ENCODE measurements around the gene CAPN14.

CAPN14 gene

GRCh38 chr2:31170071-31170698 is 47.1 kb downstream of the CAPN14 start:
- no peaks in the 10 kb centered on the region for H3K36me3 ChIP-seq (ENCODE audit: control insufficient read depth in 2 of 2, insufficient read depth in 2 of 2, low read length in 2 of 2)
- H3K27ac ChIP-seq (ENCODE audit: low read length): no peak overlapping the region
- H3K27me3 ChIP-seq (ENCODE audit: control insufficient read depth in 1 of 2, insufficient read depth in 2 of 2, low read length in 2 of 2): peaks cover 0 to 7% of the 10 kb centered on the region in 2 donors
- H3K4me1 ChIP-seq (ENCODE audit: control insufficient read depth, insufficient read depth, low read length): no peaks in the 10 kb centered on the region
- H3K9ac ChIP-seq (ENCODE audit: low read length in 2 of 2): no peak overlapping the region
- no peak overlapping the region for H3K4me3 ChIP-seq (ENCODE audit: low read length in 2 of 2)
- H3K9me3 ChIP-seq (ENCODE audit: control insufficient read depth in 2 of 2, low read length in 2 of 2): no peaks in the 10 kb centered on the region

DNA sequence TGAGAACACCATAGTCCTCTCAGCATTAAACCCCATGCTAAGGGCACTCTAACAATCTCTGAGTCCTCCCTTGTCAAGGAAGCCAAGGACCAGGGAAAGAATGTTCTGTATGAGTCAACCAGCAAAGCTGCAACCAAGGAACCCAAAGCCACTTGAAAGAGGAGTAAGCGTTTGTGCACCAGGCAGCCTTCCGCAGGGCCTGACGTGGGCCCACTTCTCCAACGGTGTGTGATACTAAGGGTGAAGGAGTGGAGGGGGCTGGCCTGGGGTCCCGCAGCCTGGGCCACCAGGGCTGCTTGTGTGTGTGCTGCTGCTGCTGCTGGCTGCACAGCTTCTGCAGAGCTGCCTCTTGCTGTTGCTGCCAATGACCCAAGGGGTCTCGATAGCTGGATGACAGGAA is 49.0 kb downstream of the CAPN14 start:
- Histone ChIP-seq H3K36me3 (ENCODE audit: control insufficient read depth in 2 of 2, insufficient read depth in 2 of 2, low read length in 2 of 2) (no peaks in the 10 kb centered on the region), H3K9ac (ENCODE audit: low read length in 2 of 2) (no peak overlapping the region), H3K27me3 (ENCODE audit: control insufficient read depth in 1 of 2, insufficient read depth in 2 of 2, low read length in 2 of 2) (peaks cover 0 to 7% of the 10 kb centered on the region in 2 donors), H3K4me3 (ENCODE audit: low read length in 2 of 2) (no peak overlapping the region), H3K4me1 (ENCODE audit: control insufficient read depth, insufficient read depth, low read length) (no peaks in the 10 kb centered on the region), H3K9me3 (ENCODE audit: control insufficient read depth in 2 of 2, low read length in 2 of 2) (no peaks in the 10 kb centered on the region), H3K27ac (ENCODE audit: low read length) (no peak overlapping the region)

DNA sequence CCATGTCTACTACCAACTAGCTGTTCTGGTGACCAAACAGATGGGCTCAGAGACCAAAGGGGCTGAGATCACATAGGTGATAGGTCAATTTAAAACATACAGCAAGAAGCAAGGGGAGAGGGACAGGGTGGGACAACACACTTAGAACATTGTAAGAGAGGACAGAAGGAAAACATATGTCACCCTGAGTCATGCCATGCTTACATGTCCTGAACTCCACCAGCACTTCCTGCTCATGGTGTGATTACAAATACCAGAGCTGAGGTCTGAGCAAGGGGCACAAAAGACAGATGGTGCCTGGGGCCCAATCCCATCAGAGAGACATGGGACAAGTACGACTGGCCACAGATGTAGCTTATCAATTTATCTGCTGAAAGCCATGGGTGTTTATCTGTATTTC is 50.4 kb downstream of the CAPN14 start:
- no peaks in the 10 kb centered on the region for H3K9me3 ChIP-seq (ENCODE audit: control insufficient read depth in 2 of 2, low read length in 2 of 2)
- no peaks in the 10 kb centered on the region for H3K4me1 ChIP-seq (ENCODE audit: control insufficient read depth, insufficient read depth, low read length)
- H3K4me3 ChIP-seq (ENCODE audit: low read length in 2 of 2): no peak overlapping the region
- no peak overlapping the region for H3K9ac ChIP-seq (ENCODE audit: low read length in 2 of 2)
- H3K27me3 ChIP-seq (ENCODE audit: control insufficient read depth in 1 of 2, insufficient read depth in 2 of 2, low read length in 2 of 2): peaks cover 0 to 7% of the 10 kb centered on the region in 2 donors
- no peak overlapping the region for H3K27ac ChIP-seq (ENCODE audit: low read length)
- H3K36me3 ChIP-seq (ENCODE audit: control insufficient read depth in 2 of 2, insufficient read depth in 2 of 2, low read length in 2 of 2): no peaks in the 10 kb centered on the region

- no peaks in the 10 kb centered on the region for H3K36me3 ChIP-seq (ENCODE audit: control insufficient read depth in 2 of 2, insufficient read depth in 2 of 2, low read length in 2 of 2)
- no peak overlapping the region for H3K4me3 ChIP-seq (ENCODE audit: low read length in 2 of 2)
- no peak overlapping the region for H3K9ac ChIP-seq (ENCODE audit: low read length in 2 of 2)
- H3K9me3 ChIP-seq (ENCODE audit: control insufficient read depth in 2 of 2, low read length in 2 of 2): peaks cover 0 to 2% of the 10 kb centered on the region in 2 donors
- peaks cover 0 to 12% of the 10 kb centered on the region in 2 donors for H3K27me3 ChIP-seq (ENCODE audit: control insufficient read depth in 1 of 2, insufficient read depth in 2 of 2, low read length in 2 of 2)
- no peaks in the 10 kb centered on the region for H3K4me1 ChIP-seq (ENCODE audit: control insufficient read depth, insufficient read depth, low read length)
- H3K27ac ChIP-seq (ENCODE audit: low read length): no peak overlapping the region
These were observed 54.2 kb downstream of the CAPN14 start for GRCh38 chr2:31163011-31163539.

- no peaks in the 10 kb centered on the region for H3K36me3 ChIP-seq (ENCODE audit: control insufficient read depth in 2 of 2, insufficient read depth in 2 of 2, low read length in 2 of 2)
- no peak overlapping the region for H3K27ac ChIP-seq (ENCODE audit: low read length)
- peaks cover 0 to 2% of the 10 kb centered on the region in 2 donors for H3K9me3 ChIP-seq (ENCODE audit: control insufficient read depth in 2 of 2, low read length in 2 of 2)
- no peak overlapping the region for H3K9ac ChIP-seq (ENCODE audit: low read length in 2 of 2)
- H3K4me3 ChIP-seq (ENCODE audit: low read length in 2 of 2): no peak overlapping the region
- H3K27me3 ChIP-seq (ENCODE audit: control insufficient read depth in 1 of 2, insufficient read depth in 2 of 2, low read length in 2 of 2): peaks cover 0 to 10% of the 10 kb centered on the region in 2 donors
- no peaks in the 10 kb centered on the region for H3K4me1 ChIP-seq (ENCODE audit: control insufficient read depth, insufficient read depth, low read length)
These were observed 55.7 kb downstream of the CAPN14 start for GRCh38 chr2:31161637-31162036.

- H3K27ac ChIP-seq (ENCODE audit: low read length): no peak overlapping the region
- peaks cover 0 to 6% of the 10 kb centered on the region in 2 donors for H3K27me3 ChIP-seq (ENCODE audit: control insufficient read depth in 1 of 2, insufficient read depth in 2 of 2, low read length in 2 of 2)
- H3K9me3 ChIP-seq (ENCODE audit: control insufficient read depth in 2 of 2, low read length in 2 of 2): no peaks in the 10 kb centered on the region
These were observed 65.8 kb downstream of the CAPN14 start for GRCh38 chr2:31151501-31151900.

GRCh38 chr2:31150120-31150670 is 67.1 kb downstream of the CAPN14 start:
- Histone ChIP-seq H3K4me3 (ENCODE audit: low read length in 2 of 2) (no peak overlapping the region), H3K9me3 (ENCODE audit: control insufficient read depth in 2 of 2, low read length in 2 of 2) (no peaks in the 10 kb centered on the region), H3K4me1 (ENCODE audit: control insufficient read depth, insufficient read depth, low read length) (no peaks in the 10 kb centered on the region), H3K27ac (ENCODE audit: low read length) (no peak overlapping the region), H3K27me3 (ENCODE audit: control insufficient read depth in 1 of 2, insufficient read depth in 2 of 2, low read length in 2 of 2) (peaks cover 0 to 6% of the 10 kb centered on the region in 2 donors), H3K36me3 (ENCODE audit: control insufficient read depth in 2 of 2, insufficient read depth in 2 of 2, low read length in 2 of 2) (no peaks in the 10 kb centered on the region), H3K9ac (ENCODE audit: low read length in 2 of 2) (no peak overlapping the region)

More at GRCh38 chr2:31151501-31151900, 65.8 kb downstream of the CAPN14 start:
- Histone ChIP-seq H3K36me3 (ENCODE audit: control insufficient read depth in 2 of 2, insufficient read depth in 2 of 2, low read length in 2 of 2) (no peaks in the 10 kb centered on the region), H3K4me1 (ENCODE audit: control insufficient read depth, insufficient read depth, low read length) (no peaks in the 10 kb centered on the region), H3K9ac (ENCODE audit: low read length in 2 of 2) (no peak overlapping the region), H3K4me3 (ENCODE audit: low read length in 2 of 2) (no peak overlapping the region)

DNA sequence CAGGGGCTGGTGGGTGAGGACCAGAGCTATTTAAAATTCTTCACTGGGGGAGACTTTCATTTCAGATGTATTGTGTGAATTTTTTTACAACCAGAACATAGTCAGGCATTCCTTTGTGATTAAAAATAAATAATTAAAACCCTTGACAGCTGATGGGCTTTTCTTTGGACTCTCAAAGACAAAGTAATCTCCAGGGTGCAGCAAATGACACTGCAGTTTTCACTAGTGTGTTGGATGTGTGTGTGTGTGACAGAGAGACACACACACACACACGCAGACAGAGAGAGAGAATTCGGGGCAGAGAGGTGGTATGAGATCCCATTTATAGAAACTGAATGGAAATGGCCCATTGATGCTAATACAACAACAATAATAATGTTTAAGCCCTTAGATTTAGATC is 68.8 kb downstream of the CAPN14 start:
- H3K4me1 ChIP-seq (ENCODE audit: control insufficient read depth, insufficient read depth, low read length): no peaks in the 10 kb centered on the region
- H3K36me3 ChIP-seq (ENCODE audit: control insufficient read depth in 2 of 2, insufficient read depth in 2 of 2, low read length in 2 of 2): no peaks in the 10 kb centered on the region
- H3K27me3 ChIP-seq (ENCODE audit: control insufficient read depth in 1 of 2, insufficient read depth in 2 of 2, low read length in 2 of 2): peaks cover 4 to 8% of the 10 kb centered on the region in 2 donors
- H3K9me3 ChIP-seq (ENCODE audit: control insufficient read depth in 2 of 2, low read length in 2 of 2): no peaks in the 10 kb centered on the region
- no peak overlapping the region for H3K27ac ChIP-seq (ENCODE audit: low read length)
- H3K9ac ChIP-seq (ENCODE audit: low read length in 2 of 2): no peak overlapping the region
- H3K4me3 ChIP-seq (ENCODE audit: low read length in 2 of 2): no peak overlapping the region

GRCh38 chr2:31147645-31148044 is 69.7 kb downstream of the CAPN14 start:
- Histone ChIP-seq H3K4me3 (ENCODE audit: low read length in 2 of 2) (no peak overlapping the region), H3K4me1 (ENCODE audit: control insufficient read depth, insufficient read depth, low read length) (no peaks in the 10 kb centered on the region), H3K27ac (ENCODE audit: low read length) (no peak overlapping the region), H3K27me3 (ENCODE audit: control insufficient read depth in 1 of 2, insufficient read depth in 2 of 2, low read length in 2 of 2) (peaks cover 4 to 8% of the 10 kb centered on the region in 2 donors), H3K9ac (ENCODE audit: low read length in 2 of 2) (no peak overlapping the region), H3K36me3 (ENCODE audit: control insufficient read depth in 2 of 2, insufficient read depth in 2 of 2, low read length in 2 of 2) (no peaks in the 10 kb centered on the region), H3K9me3 (ENCODE audit: control insufficient read depth in 2 of 2, low read length in 2 of 2) (no peaks in the 10 kb centered on the region)

DNA sequence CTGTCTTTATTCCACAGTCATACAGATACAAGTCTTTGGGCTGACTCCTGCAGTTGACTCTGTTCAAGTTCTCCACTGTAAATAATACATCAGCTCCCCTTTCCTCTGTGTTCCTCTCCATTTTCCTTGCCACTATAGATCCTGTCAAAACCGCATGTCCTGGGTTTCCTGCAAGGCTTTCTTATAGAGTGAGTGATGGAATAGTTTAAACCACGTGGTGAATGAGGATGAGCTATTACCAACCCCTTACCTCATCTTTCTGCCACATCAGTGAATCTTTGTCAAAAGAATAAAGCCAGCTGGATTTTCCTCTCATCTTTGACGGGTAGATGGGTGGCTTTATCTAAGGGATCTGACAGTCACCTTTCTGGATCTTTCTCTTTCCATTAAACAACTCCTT is 75.2 kb downstream of the CAPN14 start:
- no peak overlapping the region for H3K9ac ChIP-seq (ENCODE audit: low read length in 2 of 2)
- H3K4me1 ChIP-seq (ENCODE audit: control insufficient read depth, insufficient read depth, low read length): peaks cover 16% of the 10 kb centered on the region
- H3K4me3 ChIP-seq (ENCODE audit: low read length in 2 of 2): no peak overlapping the region
- H3K27ac ChIP-seq (ENCODE audit: low read length): no peak overlapping the region
- H3K9me3 ChIP-seq (ENCODE audit: control insufficient read depth in 2 of 2, low read length in 2 of 2): no peaks in the 10 kb centered on the region
- H3K27me3 ChIP-seq (ENCODE audit: control insufficient read depth in 1 of 2, insufficient read depth in 2 of 2, low read length in 2 of 2): peaks cover 4 to 14% of the 10 kb centered on the region in 2 donors
- no peaks in the 10 kb centered on the region for H3K36me3 ChIP-seq (ENCODE audit: control insufficient read depth in 2 of 2, insufficient read depth in 2 of 2, low read length in 2 of 2)

DNA sequence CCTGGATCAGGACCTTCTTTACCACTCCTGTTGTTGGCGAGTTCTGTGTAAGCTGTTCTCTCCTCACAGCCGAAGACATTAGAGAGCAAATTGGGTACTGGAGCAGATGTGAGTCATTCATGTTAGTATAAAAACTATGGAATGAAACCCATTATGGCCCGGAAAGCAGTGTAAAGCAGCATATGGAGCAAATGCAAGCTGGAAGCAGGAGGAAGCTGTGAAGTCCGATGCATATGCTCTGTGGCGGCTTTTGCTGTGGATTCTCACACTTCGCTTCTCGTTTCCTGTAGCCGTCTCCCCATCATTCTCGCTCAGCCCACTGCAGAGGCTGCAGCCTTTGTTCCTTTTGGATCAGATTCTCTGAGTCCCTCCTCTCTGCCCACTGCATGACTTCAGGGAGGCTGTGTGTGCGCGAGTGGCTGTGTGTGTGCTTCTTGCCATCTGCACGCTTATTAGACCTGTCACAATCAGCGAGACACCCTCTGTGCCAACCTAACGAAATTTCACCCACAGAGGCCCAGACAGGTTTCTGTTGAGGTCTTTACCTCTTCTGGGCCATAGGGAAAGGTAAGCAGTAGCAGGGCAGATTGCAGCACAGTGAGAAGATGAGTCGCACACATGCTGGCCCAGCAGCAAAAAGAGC is 75.8 kb downstream of the CAPN14 start:
- Histone ChIP-seq H3K27ac (ENCODE audit: low read length) (no peak overlapping the region), H3K9me3 (ENCODE audit: control insufficient read depth in 2 of 2, low read length in 2 of 2) (no peaks in the 10 kb centered on the region), H3K4me1 (ENCODE audit: control insufficient read depth, insufficient read depth, low read length) (peaks cover 17% of the 10 kb centered on the region), H3K36me3 (ENCODE audit: control insufficient read depth in 2 of 2, insufficient read depth in 2 of 2, low read length in 2 of 2) (no peaks in the 10 kb centered on the region), H3K9ac (ENCODE audit: low read length in 2 of 2) (no peak overlapping the region), H3K27me3 (ENCODE audit: control insufficient read depth in 1 of 2, insufficient read depth in 2 of 2, low read length in 2 of 2) (peaks cover 10 to 19% of the 10 kb centered on the region in 2 donors), H3K4me3 (ENCODE audit: low read length in 2 of 2) (no peak overlapping the region)

Data from stomach smooth muscle (tissue), 2 donors.